HepG2 (cell line): ENCODE data around the gene LCA5. TPM values are rescaled to one million over a fixed set of nuclear protein-coding genes. Genes with fewer than 3 reads are reported as not detected.

Source experiments
- ATAC-seq: fragments of 200-7000 bp; cut with Tn5 transposase; 3 replicates; pipeline ENCODE4 v1.9.1; 2020; ENCODE audit warnings: mild to moderate bottlenecking, moderate library complexity
- BruUV-seq: library from RNA; stranded (reverse); fragments of 400-500 nt; replicated peaks from 2 replicates; lab custom pipeline; 2021; lab: Mats Ljungman, UMichigan
- CTCF ChIA-PET: fragments of 300-600 bp; formaldehyde crosslinking; extraction: SDS; loops from one replicate; lab custom pipeline; 2021; ENCODE audit warnings: low total read pairs, inconsistent platforms, low intra/inter-chr PET ratio; lab: Yijun Ruan, JAX
- POLR2A ChIA-PET: fragments of 350-600 bp; sonication (Branson Sonifier 250); formaldehyde crosslinking; loops from one replicate; lab custom pipeline; 2020; ENCODE audit warnings: antibody characterized with exemption, inconsistent platforms; lab: Yijun Ruan, JAX
- DNase-seq: peaks from one replicate; pipeline ENCODE4 v3.0.0-alpha.2; 2015; ENCODE audit warnings: low spot score
- FAIRE-seq: peaks from 3 replicates; lab custom pipeline; 2011; peaks lifted over from hg19 to GRCh38; lab: Jason Lieb, UNC
- H2AFZ ChIP-seq: one replicate; pipeline ENCODE4 v1.6.1; 2011; ENCODE audit warnings: low read length, inconsistent platforms
- H3K27ac ChIP-seq: fragments of 300-600 bp; 3 replicates; pipeline ENCODE4 v1.8.0; 2011; ENCODE audit warnings: mixed run types, mild to moderate bottlenecking, mixed read lengths, low read length, inconsistent platforms; ENCODE audit not compliant: insufficient read depth; ENCODE audit errors: extremely low read length
- H3K27me3 ChIP-seq, 2 experiments: fragments of 200-600 bp in 1 of 2; 2 replicates in 1 of 2; 3 replicates in 1 of 2; pipeline versions ENCODE4 v1.6.0 to v1.8.0; 2011; ENCODE audit warnings: low read length in 2 of 2, mild to moderate bottlenecking in 2 of 2, moderate library complexity in 2 of 2, inconsistent platforms in 1 of 2; ENCODE audit not compliant: insufficient read depth in 2 of 2, control insufficient read depth in 1 of 2
- H3K36me3 ChIP-seq, 2 experiments: fragments of 200-600 bp in 1 of 2; replicated peaks in 1 of 2; 2 replicates in 1 of 2; 3 replicates in 1 of 2; pipeline versions ENCODE4 v1.5.1 to v1.8.0; 2011; ENCODE audit warnings: low read length in 2 of 2, inconsistent platforms in 1 of 2; ENCODE audit not compliant: insufficient read depth in 2 of 2, control insufficient read depth in 1 of 2
- H3K4me1 ChIP-seq: 2 replicates; pipeline ENCODE4 v1.5.1; 2012; ENCODE audit warnings: low read length, inconsistent platforms; ENCODE audit not compliant: insufficient read depth
- H3K4me2 ChIP-seq: 2 replicates; pipeline ENCODE4 v1.6.0; 2011; ENCODE audit warnings: low read depth, low read length, inconsistent platforms
- H3K4me3 ChIP-seq, 3 experiments: fragments of 200-600 bp in 1 of 3; sonication (generic), shearing (Covaris generic) in 1 of 3; replicated peaks in 1 of 3; 2 replicates each; pipeline ENCODE4 v1.5.1; 2011 to 2016; ENCODE audit warnings: low read length in 3 of 3, inconsistent platforms in 2 of 3, low read depth in 2 of 3, mild to moderate bottlenecking in 2 of 3, control low read depth in 1 of 3, mixed read lengths in 1 of 3; ENCODE audit not compliant: insufficient read depth in 1 of 3
- H3K79me2 ChIP-seq: one replicate; pipeline ENCODE4 v1.6.1; 2011; ENCODE audit warnings: low read length, inconsistent platforms; ENCODE audit not compliant: insufficient read depth
- H3K9ac ChIP-seq: 2 replicates; pipeline ENCODE4 v1.6.0; 2011; ENCODE audit warnings: mild to moderate bottlenecking, low read depth, low read length, inconsistent platforms; ENCODE audit not compliant: insufficient read depth
- H3K9me3 ChIP-seq: 2 replicates; pipeline ENCODE4 v1.5.1; 2012; ENCODE audit warnings: mild to moderate bottlenecking, low read length
- H4K20me1 ChIP-seq: 2 replicates; pipeline ENCODE4 v1.6.0; 2011; ENCODE audit warnings: inconsistent platforms, mild to moderate bottlenecking, low read length, moderate library complexity; ENCODE audit not compliant: insufficient read depth
- MEF2D ChIP-seq: sonication (generic); formaldehyde crosslinking; IDR thresholded peaks from 2 replicates; pipeline ENCODE4 v1.5.1; 2020; ENCODE audit warnings: mild to moderate bottlenecking, missing genetic modification reagents
- MTF2 ChIP-seq: sonication (generic); formaldehyde crosslinking; IDR thresholded peaks from 2 replicates; pipeline ENCODE4 v1.5.0; 2020; ENCODE audit warnings: missing genetic modification reagents, borderline replicate concordance
- SIN3A ChIP-seq: IDR thresholded peaks from 2 replicates; pipeline ENCODE4 v1.6.1; 2011; ENCODE audit warnings: low read depth, mild to moderate bottlenecking, control low read depth, low read length, borderline replicate concordance
- ZNF496 ChIP-seq: sonication (generic); formaldehyde crosslinking; IDR thresholded peaks from 2 replicates; pipeline ENCODE4 v1.8.1; 2023; ENCODE audit warnings: mild to moderate bottlenecking, moderate library complexity, missing genetic modification reagents; ENCODE audit not compliant: insufficient replicate concordance
- ZNF776 ChIP-seq: sonication (generic); formaldehyde crosslinking; IDR thresholded peaks from 2 replicates; pipeline ENCODE4 v1.4.0; 2020; ENCODE audit warnings: mild to moderate bottlenecking, missing genetic modification reagents
- WGBS: methylation state at CpG from one replicate; pipeline ENCODE4 v1.1.6; 2017; ENCODE audit warnings: low lambda C conversion rate; 5-methylcytosine and 5-hydroxymethylcytosine counted together
- in situ Hi-C: cut with HindIII; loops from 2 replicates; pipeline ENCODE4 v1.10.0; 2017; ENCODE audit warnings: low pct_unique_long_range_greater_than_20kb; ENCODE audit not compliant: extremely low pct_ligation_motif_present
- intact Hi-C: fragments of 100-400 bp; cut with micrococcal nuclease; formaldehyde crosslinking; loops from one replicate; pipeline ENCODE4 v1.10.0; 2022; ENCODE audit not compliant: unreplicated experiment
- polyA plus RNA-seq, 8 experiments: library from polyadenylated mRNA; depleted of rRNA in 3 of 8; stranded (reverse) in 7 of 8; unstranded in 1 of 8; fragments of >200 nt; fragmentation: Illumina TruSeq in 4 of 8; extraction: Trizol in 4 of 8; gene quantifications; 2 replicates each; pipeline versions ENCODE4 v1.2.1 to v1.2.3, GENCODE V29; 2011 to 2016; ENCODE audit warnings: low read depth in 4 of 8, missing spikeins in 1 of 8, mixed read lengths in 1 of 8; ENCODE audit not compliant: insufficient read depth in 1 of 8
- total RNA-seq, 5 experiments: library from RNA; depleted of rRNA; stranded (reverse); fragments of >200 nt; fragmentation: Illumina TruSeq; extraction: Trizol; gene quantifications; 2 replicates each; pipeline ENCODE4 v1.2.3, GENCODE V29; 2016; ENCODE audit warnings: low read depth in 1 of 5
- TF ChIP-seq, protein P1 (sequence below): sonication (generic); formaldehyde crosslinking; IDR thresholded peaks from 2 replicates; pipeline ENCODE4; 2020; ENCODE audit warnings: missing genetic modification reagents, mild to moderate bottlenecking, borderline replicate concordance

The LCA5 gene
- total and polyA plus RNA-seq, 2 of the 13 experiments (the other 11 are each of a cell fraction or from before 2014, with no cell fraction given) = 0.84 to 4.6 TPM

DNA sequence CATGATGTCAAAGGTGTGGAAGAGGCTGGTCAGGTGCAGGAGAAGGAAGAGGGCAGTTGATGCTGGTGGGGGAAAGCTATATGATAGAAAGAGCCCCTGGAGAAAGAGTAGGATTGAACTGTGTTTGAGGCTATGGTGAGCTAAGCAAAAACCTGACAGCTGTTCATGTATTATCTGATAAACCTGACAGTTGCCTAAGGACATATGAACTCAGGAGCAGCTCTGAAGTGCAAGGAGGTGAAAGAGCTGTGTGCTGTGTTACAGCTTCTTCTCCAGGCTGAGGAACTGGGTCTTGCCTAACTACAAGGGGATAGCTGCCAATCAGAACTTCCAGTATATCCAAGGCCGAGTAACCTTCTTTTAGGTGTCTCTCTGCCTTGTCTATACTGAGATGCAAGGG lies 81.8 kb downstream of the LCA5 start:
- Histone ChIP-seq H3K27me3 (no peaks in the 10 kb centered on the region), H3K27ac (no peak overlapping the region), H3K79me2 (no peaks in the 10 kb centered on the region), H3K4me2 (no peak overlapping the region), H3K4me1 (peaks cover 7% of the 10 kb centered on the region), H3K4me3 (no peak overlapping the region), H3K9me3 (no peaks in the 10 kb centered on the region), H4K20me1 (no peaks in the 10 kb centered on the region), H3K9ac (no peak overlapping the region)
- CTCF ChIA-PET = no interaction called here
- intact Hi-C loops (no loop called here), in situ Hi-C loops (no loop called here)
- no peak for FAIRE-seq
- BruUV-seq = no TSS peak
- TF ChIP-seq ZNF496 (CRISPR knock-in tag) (no peak), SIN3A (no peak), MTF2 (CRISPR knock-in tag) (no peak), MEF2D (no peak), ZNF776 (CRISPR knock-in tag) (no peak)
- TF ChIP-seq, protein P1, sequence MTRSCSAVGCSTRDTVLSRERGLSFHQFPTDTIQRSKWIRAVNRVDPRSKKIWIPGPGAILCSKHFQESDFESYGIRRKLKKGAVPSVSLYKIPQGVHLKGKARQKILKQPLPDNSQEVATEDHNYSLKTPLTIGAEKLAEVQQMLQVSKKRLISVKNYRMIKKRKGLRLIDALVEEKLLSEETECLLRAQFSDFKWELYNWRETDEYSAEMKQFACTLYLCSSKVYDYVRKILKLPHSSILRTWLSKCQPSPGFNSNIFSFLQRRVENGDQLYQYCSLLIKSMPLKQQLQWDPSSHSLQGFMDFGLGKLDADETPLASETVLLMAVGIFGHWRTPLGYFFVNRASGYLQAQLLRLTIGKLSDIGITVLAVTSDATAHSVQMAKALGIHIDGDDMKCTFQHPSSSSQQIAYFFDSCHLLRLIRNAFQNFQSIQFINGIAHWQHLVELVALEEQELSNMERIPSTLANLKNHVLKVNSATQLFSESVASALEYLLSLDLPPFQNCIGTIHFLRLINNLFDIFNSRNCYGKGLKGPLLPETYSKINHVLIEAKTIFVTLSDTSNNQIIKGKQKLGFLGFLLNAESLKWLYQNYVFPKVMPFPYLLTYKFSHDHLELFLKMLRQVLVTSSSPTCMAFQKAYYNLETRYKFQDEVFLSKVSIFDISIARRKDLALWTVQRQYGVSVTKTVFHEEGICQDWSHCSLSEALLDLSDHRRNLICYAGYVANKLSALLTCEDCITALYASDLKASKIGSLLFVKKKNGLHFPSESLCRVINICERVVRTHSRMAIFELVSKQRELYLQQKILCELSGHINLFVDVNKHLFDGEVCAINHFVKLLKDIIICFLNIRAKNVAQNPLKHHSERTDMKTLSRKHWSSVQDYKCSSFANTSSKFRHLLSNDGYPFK = no peak
- TF ChIP-seq, all 625 proteins: peak for 0
- WGBS = 21% methylated on average over 1 of the region's 1 CpG
- H2AFZ ChIP-seq = no peak overlapping the region
- DNase-seq (no peak), ATAC-seq (no peak)
- POLR2A ChIA-PET = no interaction called here
- H3K36me3 ChIP-seq = no peaks in the 10 kb centered on the region
